ENCODE measurements around the gene APOO. TPM values are rescaled to one million over a fixed set of nuclear protein-coding genes. Genes with fewer than 3 reads are reported as not detected.

APOO gene
- total RNA-seq, 1 experiment from 2014 or later, result 42.3 TPM

GRCh38 chrX:23826216-23826615 is 81.5 kb downstream of the APOO start:
- Histone ChIP-seq H3K27me3 (ENCODE audit: insufficient read depth, low read depth) (no peaks in the 10 kb centered on the region), H2AFZ (no peak overlapping the region), H4K20me1 (ENCODE audit: insufficient read depth) (no peaks in the 10 kb centered on the region), H3K4me3 (no peak overlapping the region), H3K79me2 (ENCODE audit: low read depth) (no peaks in the 10 kb centered on the region), H3K4me1 (replicated peaks; ENCODE audit: insufficient read depth) (no peaks in the 10 kb centered on the region), H3F3A (ENCODE audit: insufficient read depth, low read depth) (0 out of 2 replicates have a peak, but pooled peaks cover 5% of the 10 kb centered on the region), H3K27ac (no peak overlapping the region), H3K9me3 (ENCODE audit: insufficient read depth, low read depth) (no peaks in the 10 kb centered on the region), H3K36me3 (ENCODE audit: low read depth) (no peaks in the 10 kb centered on the region), H3K4me2 (no peak overlapping the region), H3K9me2 (ENCODE audit: insufficient read depth) (no peaks in the 10 kb centered on the region)
- intact Hi-C loops (cut with micrococcal nuclease; ENCODE audit: unreplicated experiment), result no loop called here
- no peak for DNase-seq
- TF ChIP-seq, protein P1, sequence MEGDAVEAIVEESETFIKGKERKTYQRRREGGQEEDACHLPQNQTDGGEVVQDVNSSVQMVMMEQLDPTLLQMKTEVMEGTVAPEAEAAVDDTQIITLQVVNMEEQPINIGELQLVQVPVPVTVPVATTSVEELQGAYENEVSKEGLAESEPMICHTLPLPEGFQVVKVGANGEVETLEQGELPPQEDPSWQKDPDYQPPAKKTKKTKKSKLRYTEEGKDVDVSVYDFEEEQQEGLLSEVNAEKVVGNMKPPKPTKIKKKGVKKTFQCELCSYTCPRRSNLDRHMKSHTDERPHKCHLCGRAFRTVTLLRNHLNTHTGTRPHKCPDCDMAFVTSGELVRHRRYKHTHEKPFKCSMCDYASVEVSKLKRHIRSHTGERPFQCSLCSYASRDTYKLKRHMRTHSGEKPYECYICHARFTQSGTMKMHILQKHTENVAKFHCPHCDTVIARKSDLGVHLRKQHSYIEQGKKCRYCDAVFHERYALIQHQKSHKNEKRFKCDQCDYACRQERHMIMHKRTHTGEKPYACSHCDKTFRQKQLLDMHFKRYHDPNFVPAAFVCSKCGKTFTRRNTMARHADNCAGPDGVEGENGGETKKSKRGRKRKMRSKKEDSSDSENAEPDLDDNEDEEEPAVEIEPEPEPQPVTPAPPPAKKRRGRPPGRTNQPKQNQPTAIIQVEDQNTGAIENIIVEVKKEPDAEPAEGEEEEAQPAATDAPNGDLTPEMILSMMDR (conservative IDR thresholded peaks at IDR 0.05), result no peak
- no peak for TF ChIP-seq EZH2 (IDR thresholded peaks at IDR 0.05; ENCODE audit: low read depth)
- no TSS peak for BruUV-seq (replicated peaks)
- CTCF ChIA-PET, result no interaction called here
- POLR2A ChIA-PET (ENCODE audit: unreplicated experiment), result no interaction called here

DNA sequence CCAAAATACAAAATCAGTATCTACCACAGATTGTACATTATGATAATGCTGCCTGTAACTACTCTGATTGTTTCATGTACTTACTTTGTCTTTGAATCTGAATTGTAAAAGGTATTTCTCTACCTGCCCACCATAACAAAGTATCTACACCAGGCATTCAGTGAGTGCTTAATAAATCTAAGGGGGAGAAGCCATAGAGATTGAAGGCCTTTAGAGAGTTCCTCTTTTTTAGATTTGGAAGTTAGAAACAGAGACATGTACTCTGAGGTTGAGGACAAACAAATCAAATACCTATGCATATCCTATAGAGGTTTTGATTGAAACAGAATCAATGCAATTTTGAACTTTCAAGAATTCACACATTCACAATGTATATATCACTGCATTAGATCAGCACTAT is 82.1 kb downstream of the APOO start:
- Histone ChIP-seq H3K27me3 (ENCODE audit: insufficient read depth, low read depth) (no peaks in the 10 kb centered on the region), H3K27ac (no peak overlapping the region), H3K4me2 (no peak overlapping the region), H3F3A (ENCODE audit: insufficient read depth, low read depth) (0 out of 2 replicates have a peak, but pooled peaks cover 5% of the 10 kb centered on the region), H3K79me2 (ENCODE audit: low read depth) (no peaks in the 10 kb centered on the region), H3K4me1 (replicated peaks; ENCODE audit: insufficient read depth) (no peaks in the 10 kb centered on the region), H3K9me2 (ENCODE audit: insufficient read depth) (no peaks in the 10 kb centered on the region), H3K4me3 (no peak overlapping the region), H2AFZ (no peak overlapping the region), H4K20me1 (ENCODE audit: insufficient read depth) (no peaks in the 10 kb centered on the region), H3K9me3 (ENCODE audit: insufficient read depth, low read depth) (no peaks in the 10 kb centered on the region), H3K36me3 (ENCODE audit: low read depth) (no peaks in the 10 kb centered on the region)
- DNase-seq, result no peak
- TF ChIP-seq, protein P1 (conservative IDR thresholded peaks at IDR 0.05), result no peak
- TF ChIP-seq EZH2 (IDR thresholded peaks at IDR 0.05; ENCODE audit: low read depth), result no peak
- intact Hi-C loops (cut with micrococcal nuclease; ENCODE audit: unreplicated experiment), result no loop called here
- ChIA-PET POLR2A (ENCODE audit: unreplicated experiment) (no interaction called here), CTCF (no interaction called here)
- no TSS peak for BruUV-seq (replicated peaks)

- no peaks in the 10 kb centered on the region for H3K9me3 ChIP-seq (ENCODE audit: insufficient read depth, low read depth)
- H3K4me3 ChIP-seq, result no peak overlapping the region
- no peak overlapping the region for H3K27ac ChIP-seq
- H3K27me3 ChIP-seq (ENCODE audit: insufficient read depth, low read depth), result no peaks in the 10 kb centered on the region
- POLR2A ChIA-PET (ENCODE audit: unreplicated experiment), result interaction anchor here (0.6 kb wide), 1 partner anchor 23 kb away, joined by 3 read pairs; no protein-coding TSS in a partner anchor
- H3K9me2 ChIP-seq (ENCODE audit: insufficient read depth), result no peaks in the 10 kb centered on the region
- no peaks in the 10 kb centered on the region for H4K20me1 ChIP-seq (ENCODE audit: insufficient read depth)
- no peak overlapping the region for H2AFZ ChIP-seq
- H3K4me1 ChIP-seq (replicated peaks; ENCODE audit: insufficient read depth), result no peaks in the 10 kb centered on the region
- CTCF ChIA-PET, result no interaction called here
- intact Hi-C loops (cut with micrococcal nuclease; ENCODE audit: unreplicated experiment), result no loop called here
- no peak overlapping the region for H3K4me2 ChIP-seq
- TF ChIP-seq, protein P1 (conservative IDR thresholded peaks at IDR 0.05), result no peak
- no peak for DNase-seq
- H3K36me3 ChIP-seq (ENCODE audit: low read depth), result no peaks in the 10 kb centered on the region
- H3K79me2 ChIP-seq (ENCODE audit: low read depth), result no peaks in the 10 kb centered on the region
- BruUV-seq (replicated peaks), result no TSS peak
- 0 out of 2 replicates have a peak, but pooled peaks cover 5% of the 10 kb centered on the region for H3F3A ChIP-seq (ENCODE audit: insufficient read depth, low read depth)
Measured at GRCh38 chrX:23822841-23823240, 84.9 kb downstream of the APOO start.

Data from PC-9 (cell line).